GM12878 (cell line): ENCODE results near the gene YWHAG. TPM values are rescaled to one million over a fixed set of nuclear protein-coding genes. Genes with fewer than 3 reads are reported as not detected.

Experiments
- CBX5 ChIP-seq: sonication (generic); IDR thresholded peaks from 2 replicates; pipeline ENCODE4 v1.6.1; 2016; ENCODE audit warnings: low read depth, moderate library complexity, mild to moderate bottlenecking, inconsistent platforms
- CREB1 ChIP-seq: IDR thresholded peaks from 2 replicates; pipeline ENCODE4 v1.6.1; 2012; ENCODE audit warnings: low read depth, mild to moderate bottlenecking, inconsistent platforms
- DPF2 ChIP-seq: fragments of 450-650 bp; IDR thresholded peaks from 2 replicates; pipeline ENCODE4 v1.6.1; 2017; ENCODE audit warnings: mild to moderate bottlenecking
- GATAD2B ChIP-seq: fragments of 450-650 bp; conservative IDR thresholded peaks from 2 replicates; pipeline ENCODE4 v1.6.1; 2017; ENCODE audit warnings: low read depth, mild to moderate bottlenecking, moderate library complexity
- IKZF1 ChIP-seq: fragments of 450-650 bp; conservative IDR thresholded peaks from 2 replicates; pipeline ENCODE4 v1.6.1; 2017; ENCODE audit warnings: antibody characterized with exemption, mild to moderate bottlenecking
- MEF2A ChIP-seq: IDR thresholded peaks from 2 replicates; pipeline ENCODE4 v1.6.1; 2011; ENCODE audit warnings: low read depth, mild to moderate bottlenecking, low read length, moderate library complexity; ENCODE audit not compliant: insufficient read depth
- MYB ChIP-seq: fragments of 150-350 bp; IDR thresholded peaks from 2 replicates; pipeline ENCODE4 v1.6.1; 2014; ENCODE audit warnings: mild to moderate bottlenecking, low read depth, low read length, borderline replicate concordance
- NR2C2 ChIP-seq: IDR thresholded peaks from 2 replicates; pipeline ENCODE4 v1.6.1; 2011; ENCODE audit warnings: borderline replicate concordance, low read depth; ENCODE audit not compliant: control insufficient read depth, insufficient read length
- NRF1 ChIP-seq: conservative IDR thresholded peaks from 2 replicates; pipeline ENCODE4 v1.6.1; 2011; ENCODE audit warnings: mild to moderate bottlenecking, low read depth, low read length, improper control_type of control experiment
- PML ChIP-seq: IDR thresholded peaks from 2 replicates; pipeline ENCODE4 v1.6.1; 2012; ENCODE audit warnings: low read length, inconsistent platforms
- POU2F2 ChIP-seq: IDR thresholded peaks from 3 replicates; pipeline ENCODE4 v1.6.1; 2011; ENCODE audit warnings: low read depth, mild to moderate bottlenecking, low read length, borderline replicate concordance
- RAD51 ChIP-seq: fragments of 450-650 bp; IDR thresholded peaks from 2 replicates; pipeline ENCODE4 v1.6.1; 2016; ENCODE audit warnings: moderate library complexity, mild to moderate bottlenecking, inconsistent platforms
- RB1 ChIP-seq: fragments of 450-650 bp; formaldehyde crosslinking; IDR thresholded peaks from 2 replicates; pipeline ENCODE4 v1.6.1; 2017; ENCODE audit warnings: mild to moderate bottlenecking, borderline replicate concordance
- RCOR1 ChIP-seq: conservative IDR thresholded peaks from 2 replicates; pipeline ENCODE4 v1.6.1; 2012; ENCODE audit warnings: low read depth, low read length, improper control_type of control experiment
- SMC3 ChIP-seq: IDR thresholded peaks from 2 replicates; pipeline ENCODE4 v1.6.1; 2011; ENCODE audit warnings: low read length, improper control_type of control experiment, borderline replicate concordance
- TBL1XR1 ChIP-seq: IDR thresholded peaks from 2 replicates; pipeline ENCODE4 v1.6.1; 2012; ENCODE audit warnings: low read depth, low read length, improper control_type of control experiment
- TCF12 ChIP-seq: IDR thresholded peaks from 2 replicates; pipeline ENCODE4 v1.6.1; 2011; ENCODE audit warnings: low read depth, mild to moderate bottlenecking, low read length
- ZNF622 ChIP-seq: fragments of 450-650 bp; IDR thresholded peaks from 2 replicates; pipeline ENCODE4 v1.6.1; 2017; ENCODE audit warnings: mild to moderate bottlenecking, inconsistent platforms
- polyA plus RNA-seq, 11 experiments: library from polyadenylated mRNA; depleted of rRNA in 4 of 11; unstranded in 6 of 11; stranded (reverse) in 5 of 11; fragments of >200 nt; fragmentation: Nextera tagmentation in 4 of 11; fragmentation: Illumina TruSeq in 1 of 11; extraction: Ambion mirVana in 4 of 11; extraction: Trizol in 1 of 11; gene quantifications; 1 replicate in 1 of 11; 2 replicates in 10 of 11; pipeline versions ENCODE4 v1.2.1 to v1.2.3, GENCODE V29; 2011 to 2016; ENCODE audit warnings: inconsistent platforms in 2 of 11, missing spikeins in 2 of 11, low read depth in 1 of 11
- total RNA-seq, 4 experiments: library from RNA; depleted of rRNA in 3 of 4; stranded (reverse); fragments of >200 nt in 3 of 4; fragmentation: Illumina TruSeq in 1 of 4; extraction: Trizol in 1 of 4; gene quantifications; 2 replicates each; pipeline versions ENCODE4 v1.2.1 to v1.2.3, GENCODE V29; 2013 to 2021
- TF ChIP-seq, protein P1 (sequence below): IDR thresholded peaks from 2 replicates; pipeline ENCODE4 v1.6.1; 2012; ENCODE audit warnings: improper control_type of control experiment, low read depth, low read length; ENCODE audit not compliant: insufficient replicate concordance
- TF ChIP-seq, protein P2 (sequence below): fragments of 450-650 bp; IDR thresholded peaks from 2 replicates; pipeline ENCODE4 v1.6.1; 2016; ENCODE audit warnings: mild to moderate bottlenecking
- TF ChIP-seq, protein P3 (sequence below): fragments of 450-650 bp; IDR thresholded peaks from 2 replicates; pipeline ENCODE4 v1.6.1; 2017; ENCODE audit warnings: antibody characterized with exemption, mild to moderate bottlenecking, moderate library complexity

The YWHAG gene
- total and polyA plus RNA-seq, 10 of the 15 experiments (the other 5 are each of a cell fraction or from before 2014, with no cell fraction given) = 20.2 to 157 (median 41.3) TPM

DNA sequence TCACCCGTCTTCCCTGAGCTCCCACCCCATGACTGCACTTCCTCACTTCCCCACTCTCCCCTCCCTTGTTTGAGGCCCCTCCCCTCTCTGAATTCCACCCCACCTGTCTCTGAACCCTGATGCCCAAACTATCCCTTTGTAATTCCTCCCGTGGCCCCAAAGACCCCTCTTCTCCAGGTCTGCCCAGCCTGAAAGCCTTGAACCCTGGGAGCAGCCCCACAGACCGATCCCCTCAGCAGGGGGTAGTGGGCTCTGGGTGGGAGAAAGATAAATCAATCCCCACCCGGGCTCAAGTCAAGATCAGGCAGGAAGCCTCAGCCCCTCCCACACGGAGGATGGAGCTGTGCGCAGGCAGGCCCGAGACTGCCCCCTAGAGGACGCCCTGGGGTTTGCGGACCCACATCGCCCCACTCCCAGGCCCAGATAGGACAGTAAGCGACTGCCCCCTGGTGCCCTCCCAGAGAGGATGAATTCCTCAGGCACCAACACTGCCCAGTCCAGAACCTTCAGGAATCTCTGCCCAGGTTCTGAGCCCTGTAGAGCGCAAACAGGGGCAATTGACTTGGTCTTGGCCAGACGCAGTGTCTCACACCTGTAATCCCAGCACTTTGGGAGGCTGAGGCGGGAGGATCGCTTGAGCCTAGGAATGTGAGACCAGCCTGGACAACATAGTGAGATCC is 44.6 kb downstream of the YWHAG start (continued):
- 0 out of 2 replicates have a peak, but pooled peaks have one; percentile 13 for TF ChIP-seq TCF12
- TF ChIP-seq MYB = peak; percentile 25; the same call in 1 of the 2 replicates
- peak; percentile 23; the same call in 1 of the 2 replicates for TF ChIP-seq NRF1
- no peak for TF ChIP-seq ZNF622
- TF ChIP-seq IKZF1 = peak; percentile 82
- TF ChIP-seq CREB1 = peak; percentile 42; the same call in 1 of the 2 replicates
- 0 out of 2 replicates have a peak, but pooled peaks have one; percentile 56 for TF ChIP-seq TBL1XR1
- no peak for TF ChIP-seq NR2C2
- TF ChIP-seq POU2F2 = peak; percentile 84; the same call in 2 of the 3 replicates
- 0 out of 2 replicates have a peak, but pooled peaks have one; percentile 44 for TF ChIP-seq MEF2A
- TF ChIP-seq GATAD2B = 0 out of 2 replicates have a peak, but pooled peaks have one; percentile 33
- TF ChIP-seq RCOR1 = 0 out of 2 replicates have a peak, but pooled peaks have one; percentile 85
- TF ChIP-seq SMC3 = peak; percentile 100
- TF ChIP-seq, protein P1, sequence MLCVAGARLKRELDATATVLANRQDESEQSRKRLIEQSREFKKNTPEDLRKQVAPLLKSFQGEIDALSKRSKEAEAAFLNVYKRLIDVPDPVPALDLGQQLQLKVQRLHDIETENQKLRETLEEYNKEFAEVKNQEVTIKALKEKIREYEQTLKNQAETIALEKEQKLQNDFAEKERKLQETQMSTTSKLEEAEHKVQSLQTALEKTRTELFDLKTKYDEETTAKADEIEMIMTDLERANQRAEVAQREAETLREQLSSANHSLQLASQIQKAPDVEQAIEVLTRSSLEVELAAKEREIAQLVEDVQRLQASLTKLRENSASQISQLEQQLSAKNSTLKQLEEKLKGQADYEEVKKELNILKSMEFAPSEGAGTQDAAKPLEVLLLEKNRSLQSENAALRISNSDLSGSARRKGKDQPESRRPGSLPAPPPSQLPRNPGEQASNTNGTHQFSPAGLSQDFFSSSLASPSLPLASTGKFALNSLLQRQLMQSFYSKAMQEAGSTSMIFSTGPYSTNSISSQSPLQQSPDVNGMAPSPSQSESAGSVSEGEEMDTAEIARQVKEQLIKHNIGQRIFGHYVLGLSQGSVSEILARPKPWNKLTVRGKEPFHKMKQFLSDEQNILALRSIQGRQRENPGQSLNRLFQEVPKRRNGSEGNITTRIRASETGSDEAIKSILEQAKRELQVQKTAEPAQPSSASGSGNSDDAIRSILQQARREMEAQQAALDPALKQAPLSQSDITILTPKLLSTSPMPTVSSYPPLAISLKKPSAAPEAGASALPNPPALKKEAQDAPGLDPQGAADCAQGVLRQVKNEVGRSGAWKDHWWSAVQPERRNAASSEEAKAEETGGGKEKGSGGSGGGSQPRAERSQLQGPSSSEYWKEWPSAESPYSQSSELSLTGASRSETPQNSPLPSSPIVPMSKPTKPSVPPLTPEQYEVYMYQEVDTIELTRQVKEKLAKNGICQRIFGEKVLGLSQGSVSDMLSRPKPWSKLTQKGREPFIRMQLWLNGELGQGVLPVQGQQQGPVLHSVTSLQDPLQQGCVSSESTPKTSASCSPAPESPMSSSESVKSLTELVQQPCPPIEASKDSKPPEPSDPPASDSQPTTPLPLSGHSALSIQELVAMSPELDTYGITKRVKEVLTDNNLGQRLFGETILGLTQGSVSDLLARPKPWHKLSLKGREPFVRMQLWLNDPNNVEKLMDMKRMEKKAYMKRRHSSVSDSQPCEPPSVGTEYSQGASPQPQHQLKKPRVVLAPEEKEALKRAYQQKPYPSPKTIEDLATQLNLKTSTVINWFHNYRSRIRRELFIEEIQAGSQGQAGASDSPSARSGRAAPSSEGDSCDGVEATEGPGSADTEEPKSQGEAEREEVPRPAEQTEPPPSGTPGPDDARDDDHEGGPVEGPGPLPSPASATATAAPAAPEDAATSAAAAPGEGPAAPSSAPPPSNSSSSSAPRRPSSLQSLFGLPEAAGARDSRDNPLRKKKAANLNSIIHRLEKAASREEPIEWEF = peak; percentile 24
- TF ChIP-seq RAD51 = no peak
- peak; percentile 77; the same call in 1 of the 2 replicates for TF ChIP-seq RB1
- TF ChIP-seq, protein P2, sequence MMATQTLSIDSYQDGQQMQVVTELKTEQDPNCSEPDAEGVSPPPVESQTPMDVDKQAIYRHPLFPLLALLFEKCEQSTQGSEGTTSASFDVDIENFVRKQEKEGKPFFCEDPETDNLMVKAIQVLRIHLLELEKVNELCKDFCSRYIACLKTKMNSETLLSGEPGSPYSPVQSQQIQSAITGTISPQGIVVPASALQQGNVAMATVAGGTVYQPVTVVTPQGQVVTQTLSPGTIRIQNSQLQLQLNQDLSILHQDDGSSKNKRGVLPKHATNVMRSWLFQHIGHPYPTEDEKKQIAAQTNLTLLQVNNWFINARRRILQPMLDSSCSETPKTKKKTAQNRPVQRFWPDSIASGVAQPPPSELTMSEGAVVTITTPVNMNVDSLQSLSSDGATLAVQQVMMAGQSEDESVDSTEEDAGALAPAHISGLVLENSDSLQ = peak; percentile 12; the same call in 1 of the 2 replicates
- TF ChIP-seq DPF2 = 0 out of 2 replicates have a peak, but pooled peaks have one; percentile 48
- 0 out of 2 replicates have a peak, but pooled peaks have one; percentile 41 for TF ChIP-seq CBX5
- TF ChIP-seq, protein P3, sequence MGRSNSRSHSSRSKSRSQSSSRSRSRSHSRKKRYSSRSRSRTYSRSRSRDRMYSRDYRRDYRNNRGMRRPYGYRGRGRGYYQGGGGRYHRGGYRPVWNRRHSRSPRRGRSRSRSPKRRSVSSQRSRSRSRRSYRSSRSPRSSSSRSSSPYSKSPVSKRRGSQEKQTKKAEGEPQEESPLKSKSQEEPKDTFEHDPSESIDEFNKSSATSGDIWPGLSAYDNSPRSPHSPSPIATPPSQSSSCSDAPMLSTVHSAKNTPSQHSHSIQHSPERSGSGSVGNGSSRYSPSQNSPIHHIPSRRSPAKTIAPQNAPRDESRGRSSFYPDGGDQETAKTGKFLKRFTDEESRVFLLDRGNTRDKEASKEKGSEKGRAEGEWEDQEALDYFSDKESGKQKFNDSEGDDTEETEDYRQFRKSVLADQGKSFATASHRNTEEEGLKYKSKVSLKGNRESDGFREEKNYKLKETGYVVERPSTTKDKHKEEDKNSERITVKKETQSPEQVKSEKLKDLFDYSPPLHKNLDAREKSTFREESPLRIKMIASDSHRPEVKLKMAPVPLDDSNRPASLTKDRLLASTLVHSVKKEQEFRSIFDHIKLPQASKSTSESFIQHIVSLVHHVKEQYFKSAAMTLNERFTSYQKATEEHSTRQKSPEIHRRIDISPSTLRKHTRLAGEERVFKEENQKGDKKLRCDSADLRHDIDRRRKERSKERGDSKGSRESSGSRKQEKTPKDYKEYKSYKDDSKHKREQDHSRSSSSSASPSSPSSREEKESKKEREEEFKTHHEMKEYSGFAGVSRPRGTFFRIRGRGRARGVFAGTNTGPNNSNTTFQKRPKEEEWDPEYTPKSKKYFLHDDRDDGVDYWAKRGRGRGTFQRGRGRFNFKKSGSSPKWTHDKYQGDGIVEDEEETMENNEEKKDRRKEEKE = no peak
- TF ChIP-seq PML = no peak
